GM18511 (cell line): Measurements from ENCODE around the gene CEP170B.
"Not testable (repeated sequence)": the region's sequence is repeated elsewhere in the genome, so short reads cannot be mapped to it uniquely, and the experiment has no call there.

ENCODE experiments used
- ATAC-seq: cut with Tn5 transposase; IDR thresholded peaks from one replicate; pipeline ENCODE4 v1.9.1; 2021; ENCODE audit warnings: mild to moderate bottlenecking, moderate library complexity; ENCODE audit not compliant: unreplicated experiment

CEP170B gene

GRCh38 chr14:104877066-104877805 lies 12.2 kb downstream of the CEP170B start:
- no peak for ATAC-seq

GRCh38 chr14:104877806-104878550 lies 12.9 kb downstream of the CEP170B start:
- ATAC-seq = no peak

DNA sequence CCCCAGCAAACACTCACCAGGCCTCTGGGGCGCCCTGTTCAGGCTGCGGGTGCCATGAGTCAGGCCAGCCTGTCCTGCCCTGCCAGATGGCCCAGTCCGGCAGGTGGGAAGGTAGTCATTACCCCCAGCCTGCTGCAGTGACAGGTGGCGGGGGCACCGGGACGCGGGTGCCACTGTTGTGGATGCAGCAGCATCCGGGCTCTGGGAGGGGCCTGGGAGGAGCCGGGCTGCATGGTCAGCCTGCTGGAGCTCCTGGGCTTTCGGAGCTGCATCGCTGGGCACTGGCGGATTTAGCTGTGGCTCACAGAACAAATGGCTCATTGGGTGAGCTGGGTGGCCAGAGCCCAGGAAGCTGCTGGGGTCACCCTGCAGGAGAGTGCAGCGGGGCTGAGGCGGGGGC lies 13.5 kb downstream of the CEP170B start:
- no peak for ATAC-seq

DNA sequence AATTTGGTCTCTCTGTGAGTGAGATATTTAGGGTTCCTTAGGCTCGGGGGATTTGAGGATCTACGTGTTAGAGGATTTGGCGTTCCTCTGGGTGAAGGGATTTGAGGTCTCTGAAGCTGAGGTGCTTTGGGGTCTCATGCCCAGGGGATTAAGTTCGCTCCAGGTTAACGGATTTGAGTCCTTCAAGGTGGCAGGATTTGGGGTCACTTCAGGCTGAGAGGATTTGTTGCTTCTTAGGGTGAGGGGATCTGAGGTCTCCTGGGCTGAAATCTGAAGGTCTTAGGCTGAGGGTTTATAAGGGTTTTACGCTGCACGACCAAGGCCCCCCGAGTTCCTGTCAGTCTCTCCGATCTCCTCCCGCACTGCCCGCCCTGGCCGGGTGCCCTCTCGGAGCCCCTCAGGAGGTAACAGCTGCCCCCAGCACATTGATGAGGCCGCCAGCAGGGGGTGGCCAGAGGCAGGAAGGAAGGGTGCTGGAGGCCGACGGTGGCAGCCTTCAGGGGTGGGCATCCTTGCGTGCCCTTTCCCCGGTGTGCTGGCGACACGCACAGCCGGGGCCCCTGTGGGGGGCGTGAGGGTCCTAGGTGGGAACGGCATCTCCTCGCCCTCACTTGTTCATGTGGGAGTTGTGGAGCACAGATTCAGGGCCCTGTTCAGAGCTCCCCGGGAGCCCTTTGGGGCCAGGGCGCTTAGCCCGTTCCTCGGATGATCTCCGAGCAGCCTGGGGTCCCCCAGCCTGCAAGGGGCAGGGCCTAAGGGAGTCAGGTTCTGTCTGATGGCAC lies 14.3 kb downstream of the CEP170B start:
- no peak for ATAC-seq

DNA sequence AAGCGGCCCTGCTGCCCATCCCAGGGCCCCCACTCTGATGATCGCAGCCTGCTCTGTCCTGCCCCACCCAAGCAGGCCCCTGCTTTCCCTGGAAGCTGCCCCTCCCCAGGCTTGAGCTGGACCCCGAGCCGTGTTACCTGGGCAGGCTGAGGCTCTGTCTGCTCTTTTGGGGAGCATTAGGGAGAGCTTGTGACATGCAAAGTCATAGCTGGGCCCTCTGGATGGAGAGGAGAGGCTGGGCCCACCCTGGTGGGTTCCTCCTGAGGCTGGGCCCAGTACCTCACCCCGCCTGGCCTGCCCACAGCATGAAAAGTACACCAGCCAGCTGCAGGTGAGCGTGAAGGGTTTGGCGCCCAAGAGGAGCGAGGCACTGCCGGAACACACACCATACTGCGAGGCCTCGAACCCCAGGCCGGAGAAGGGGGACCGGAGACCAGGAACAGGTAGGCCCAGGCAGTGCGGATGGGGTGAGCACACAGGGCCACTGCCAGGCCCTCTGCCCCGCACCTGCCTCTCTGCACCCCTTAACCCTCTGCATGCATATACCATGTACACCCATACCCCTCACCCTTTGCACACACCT lies 15.0 kb downstream of the CEP170B start:
- no peak for ATAC-seq

DNA sequence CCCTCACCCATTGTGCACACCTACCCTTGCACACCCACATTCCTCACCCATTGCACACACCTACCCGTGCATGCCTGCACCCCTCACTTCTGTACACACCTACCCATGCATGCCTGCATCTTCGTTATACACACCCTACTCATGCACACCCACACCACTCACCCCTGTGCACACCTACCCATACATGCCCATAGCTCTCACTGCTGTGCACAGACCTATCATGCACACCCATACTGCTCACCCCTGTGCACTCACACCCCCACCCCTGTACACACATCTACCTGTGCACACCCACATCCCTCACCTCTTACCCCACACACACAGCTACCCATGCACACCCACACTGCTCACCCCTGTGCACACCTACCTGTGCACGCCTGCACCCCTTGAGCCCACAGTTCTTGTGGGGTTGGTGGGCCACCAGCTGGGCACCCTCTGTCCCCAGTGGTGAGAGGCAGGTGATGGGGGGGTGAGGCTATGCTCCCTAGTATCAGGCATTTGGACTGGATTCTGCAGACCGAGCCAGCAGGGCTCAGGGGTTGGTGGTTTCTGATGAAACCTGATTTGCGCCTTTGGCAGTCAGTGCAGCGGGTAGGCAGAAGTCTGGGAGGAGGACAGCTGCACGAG lies 15.6 kb downstream of the CEP170B start:
- ATAC-seq = no peak

DNA sequence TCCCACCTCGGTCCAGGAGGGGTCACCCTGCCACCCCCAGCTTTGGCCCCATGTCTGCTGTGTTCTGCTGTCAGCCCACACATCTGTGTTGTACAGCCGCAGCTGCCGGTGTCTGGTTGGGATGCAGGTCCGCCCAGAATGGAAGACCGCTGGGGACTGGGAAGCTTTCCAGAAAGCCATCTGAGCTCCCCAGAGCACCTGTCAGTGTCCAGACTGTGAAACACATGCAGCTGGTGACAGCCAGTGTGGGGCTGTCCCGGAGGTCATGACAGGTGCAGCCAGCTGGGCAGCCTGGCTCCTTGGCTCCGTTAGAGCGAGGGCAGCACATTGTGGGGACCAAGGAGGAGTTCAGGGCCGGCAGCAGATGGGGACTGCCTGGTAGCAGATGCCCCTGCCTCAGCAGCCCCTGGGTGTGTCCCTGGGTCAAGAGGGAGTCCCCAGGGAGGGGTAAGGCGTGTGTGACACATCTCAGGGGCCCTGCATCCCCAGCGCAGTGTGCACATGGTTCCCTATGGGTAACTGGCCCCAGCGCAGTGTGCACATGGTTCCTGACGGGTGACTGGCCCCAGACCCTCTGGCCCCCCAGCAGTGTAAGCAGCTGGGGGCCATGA lies 16.4 kb downstream of the CEP170B start:
- ATAC-seq = no peak

GRCh38 chr14:104882325-104882973 lies 17.4 kb downstream of the CEP170B start:
- ATAC-seq = no peak

GRCh38 chr14:104882991-104883660 lies 18.1 kb downstream of the CEP170B start:
- no peak for ATAC-seq

GRCh38 chr14:104883681-104884361 lies 18.8 kb downstream of the CEP170B start:
- ATAC-seq = no peak

DNA sequence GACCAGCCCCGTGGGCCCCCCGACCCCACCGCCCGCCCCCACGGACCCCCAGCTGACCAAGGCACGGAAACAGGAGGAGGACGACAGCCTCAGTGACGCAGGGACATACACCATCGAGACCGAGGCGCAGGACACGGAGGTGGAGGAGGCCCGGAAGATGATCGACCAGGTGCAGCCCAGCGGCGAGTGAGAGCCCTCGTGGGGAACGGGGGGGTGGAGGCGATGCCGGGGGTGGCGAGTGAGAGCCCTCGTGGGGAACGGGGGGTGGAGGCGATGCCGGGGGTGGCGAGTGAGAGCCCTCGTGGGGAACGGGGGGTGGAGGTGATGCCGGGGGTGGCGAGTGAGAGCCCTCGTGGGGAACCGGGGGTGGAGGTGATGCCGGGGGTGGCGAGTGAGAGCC lies 19.3 kb downstream of the CEP170B start:
- not testable (repeated sequence) for ATAC-seq

DNA sequence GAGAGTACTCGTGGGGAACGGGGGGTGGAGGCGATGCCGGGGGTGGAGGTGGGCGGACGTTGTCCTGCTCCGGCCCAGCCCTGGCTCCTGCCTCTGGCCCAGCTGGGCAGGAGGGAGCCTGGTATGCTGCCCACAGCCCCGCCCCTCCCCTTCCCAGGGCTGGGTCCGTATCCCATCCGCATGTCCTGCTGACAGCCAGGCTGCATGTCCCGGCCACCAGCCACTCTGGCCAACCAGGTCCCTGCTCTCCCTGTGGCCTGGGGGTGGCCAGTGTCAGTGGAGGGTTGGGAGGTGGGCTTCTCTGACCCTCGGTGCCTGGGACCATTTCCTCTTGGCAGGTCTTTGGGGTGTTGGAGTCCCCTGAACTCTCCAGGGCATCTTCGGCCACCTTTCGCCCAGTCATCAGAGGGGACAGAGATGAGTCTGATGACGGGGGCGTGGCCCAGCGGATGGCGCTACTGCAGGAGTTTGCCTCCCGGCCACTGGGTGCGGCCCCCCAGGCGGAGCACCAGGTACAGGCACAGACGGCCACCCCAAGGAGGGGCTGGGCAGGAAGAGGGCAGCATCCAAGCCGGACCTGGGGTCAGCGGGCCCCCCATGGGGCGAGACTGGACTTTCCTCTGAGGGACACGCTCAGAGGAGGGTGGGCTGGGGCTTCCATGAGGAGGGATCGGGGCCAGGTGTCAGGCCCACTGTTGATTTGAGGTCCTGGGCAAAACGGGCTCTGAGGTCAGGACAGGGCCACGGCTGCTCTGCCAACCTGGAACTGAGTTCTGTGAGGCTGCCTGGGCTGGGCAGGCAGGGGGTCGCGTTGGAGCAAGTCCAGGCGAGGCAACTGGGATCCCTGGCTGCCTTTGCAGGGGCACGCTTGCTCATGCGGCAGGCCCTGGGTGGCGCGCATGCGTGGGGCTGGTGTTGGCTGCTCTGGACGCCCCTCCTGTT lies 20.2 kb downstream of the CEP170B start:
- ATAC-seq = no peak

DNA sequence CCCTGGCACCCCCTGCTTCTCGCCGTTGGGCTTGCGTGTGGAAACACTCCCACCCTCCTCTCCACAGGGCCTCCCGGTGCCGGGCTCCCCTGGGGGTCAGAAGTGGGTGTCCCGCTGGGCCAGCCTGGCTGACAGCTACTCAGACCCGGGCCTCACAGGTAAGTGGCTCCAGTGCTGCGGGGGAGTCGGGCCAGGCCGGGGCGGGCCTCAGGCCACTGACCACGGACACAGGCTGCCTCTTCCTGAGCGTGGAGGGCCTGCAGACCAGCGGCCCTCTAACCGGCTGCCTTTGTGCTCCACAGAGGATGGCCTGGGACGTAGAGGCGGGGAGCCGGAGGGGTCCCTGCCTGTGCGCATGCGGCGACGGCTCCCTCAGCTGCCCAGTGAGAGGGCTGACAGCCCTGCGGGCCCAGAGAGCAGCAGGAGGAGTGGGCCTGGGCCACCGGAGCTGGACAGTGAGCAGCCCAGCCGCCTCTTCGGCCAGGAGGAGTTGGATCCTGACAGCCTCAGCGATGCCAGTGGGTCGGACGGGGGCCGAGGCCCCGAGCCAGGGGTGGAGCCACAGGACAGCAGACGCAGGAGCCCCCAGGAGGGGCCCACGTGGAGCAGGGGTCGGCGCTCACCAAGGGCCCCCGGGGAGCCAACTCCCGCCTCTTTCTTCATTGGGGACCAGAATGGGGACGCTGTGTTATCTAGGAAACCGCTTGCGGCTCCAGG lies 21.1 kb downstream of the CEP170B start:
- ATAC-seq = no peak

GRCh38 chr14:104886690-104887622 lies 21.9 kb downstream of the CEP170B start:
- ATAC-seq = no peak

DNA sequence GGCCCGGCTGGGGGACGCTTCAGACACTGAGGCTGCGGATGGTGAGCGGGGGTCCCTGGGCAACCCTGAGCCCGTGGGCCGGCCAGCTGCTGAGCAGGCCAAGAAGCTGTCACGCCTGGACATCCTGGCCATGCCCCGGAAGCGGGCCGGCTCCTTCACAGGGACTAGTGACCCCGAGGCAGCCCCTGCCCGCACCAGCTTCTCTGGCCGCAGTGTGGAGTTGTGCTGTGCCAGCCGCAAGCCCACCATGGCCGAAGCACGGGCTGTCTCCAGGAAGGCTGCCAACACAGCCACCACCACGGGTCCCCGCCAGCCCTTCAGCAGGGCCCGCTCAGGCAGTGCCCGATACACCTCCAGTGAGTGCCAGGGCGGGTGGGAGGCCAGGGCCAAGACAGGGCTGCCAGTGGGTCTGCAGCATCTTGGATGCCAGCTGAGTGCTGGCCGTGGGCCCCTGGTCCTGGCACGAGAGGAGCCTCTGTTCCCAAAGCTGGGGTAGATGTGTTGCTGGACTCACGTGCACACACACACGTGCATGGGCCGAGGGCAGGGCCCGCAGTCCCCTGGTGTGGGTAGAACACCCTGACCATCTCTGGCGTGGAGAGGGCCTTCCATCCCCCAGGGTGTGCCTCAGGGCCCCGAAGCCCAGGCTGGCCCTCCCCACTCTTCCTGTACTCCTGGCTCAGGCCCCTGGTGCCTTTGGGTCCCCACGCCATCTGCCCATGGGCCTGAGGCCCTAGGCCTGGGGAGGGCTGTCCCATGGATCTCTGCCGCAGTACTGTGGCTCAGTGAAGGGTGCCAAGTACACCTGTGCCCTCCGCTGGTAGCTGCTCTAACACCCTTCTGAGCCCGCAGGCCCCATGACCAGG lies 22.8 kb downstream of the CEP170B start:
- no peak for ATAC-seq
